ENCODE results near the gene ITPK1.

GRCh38 chr14:92938235-92938875 is 177.4 kb downstream of the ITPK1 start:
- TF ChIP-seq CTCF (IDR thresholded peaks at IDR 0.05) (no peak), POLR2A (IDR thresholded peaks at IDR 0.05) (no peak)

Data from thyroid gland (tissue), 4 donors.